IMR-90 (cell line): ENCODE measurements around the gene SNTG2. TPM values are rescaled to one million over a fixed set of nuclear protein-coding genes. Genes with fewer than 3 reads are reported as not detected.

Experiments used
- ATAC-seq: fragments of 200-7000 bp; cut with Tn5 transposase; 2 replicates; pipeline ENCODE4 v1.9.1; 2020; ENCODE audit warnings: low read depth, mild to moderate bottlenecking, moderate library complexity
- BruUV-seq: library from RNA; stranded (reverse); fragments of 400-500 nt; replicated peaks from 2 replicates; lab custom pipeline; 2021; lab: Mats Ljungman, UMichigan
- CTCF ChIA-PET: fragments of 300-600 bp; formaldehyde crosslinking; extraction: SDS; loops from one replicate; lab custom pipeline; 2021; ENCODE audit warnings: antibody characterized with exemption; lab: Yijun Ruan, JAX
- POLR2A ChIA-PET: fragments of 300-600 bp; sonication (Branson Sonifier 250); formaldehyde crosslinking; loops from one replicate; lab custom pipeline; 2022; ENCODE audit warnings: antibody characterized with exemption; ENCODE audit not compliant: unreplicated experiment; lab: Charles Lee
- DNase-seq: peaks from one replicate; pipeline ENCODE4 v3.0.0; 2013
- H2AFZ ChIP-seq: replicated peaks from 2 replicates; pipeline ENCODE3; 2013; ENCODE audit warnings: low read length, mild to moderate bottlenecking; ENCODE audit not compliant: poor library complexity
- H2AK5ac ChIP-seq: 2 replicates; pipeline ENCODE4 v1.6.1; 2013; ENCODE audit warnings: low read depth, low read length, inconsistent platforms
- H2AK9ac ChIP-seq: replicated peaks from 2 replicates; pipeline ENCODE3; 2013; ENCODE audit warnings: mild to moderate bottlenecking, low read depth, low read length, moderate library complexity; ENCODE audit not compliant: poor library complexity
- H2BK120ac ChIP-seq: 2 replicates; pipeline ENCODE4 v1.6.1; 2013; ENCODE audit warnings: low read depth, low read length, inconsistent platforms
- H2BK15ac ChIP-seq: 3 replicates; pipeline ENCODE4 v1.6.1; 2013; ENCODE audit warnings: low read depth, low read length, inconsistent platforms
- H2BK20ac ChIP-seq: 2 replicates; pipeline ENCODE4 v1.6.1; 2013; ENCODE audit warnings: low read depth, mild to moderate bottlenecking, inconsistent platforms, low read length, moderate library complexity
- H2BK5ac ChIP-seq: 2 replicates; pipeline ENCODE4 v1.6.1; 2013; ENCODE audit warnings: mild to moderate bottlenecking, low read depth, low read length, inconsistent platforms; ENCODE audit not compliant: poor library complexity, severe bottlenecking
- H3K14ac ChIP-seq: replicated peaks from 2 replicates; pipeline ENCODE4 v1.6.1; 2013; ENCODE audit warnings: low read depth, low read length, inconsistent platforms
- H3K18ac ChIP-seq: 2 replicates; pipeline ENCODE4 v1.6.1; 2013; ENCODE audit warnings: low read depth, low read length, control low read depth
- H3K23ac ChIP-seq: 2 replicates; pipeline ENCODE4 v1.6.1; 2013; ENCODE audit warnings: low read depth, low read length, inconsistent platforms
- H3K27ac ChIP-seq: 2 replicates; pipeline ENCODE4 v1.5.1; 2013; ENCODE audit warnings: mild to moderate bottlenecking, control low read depth, low read length; ENCODE audit not compliant: insufficient read depth
- H3K27me3 ChIP-seq: 2 replicates; pipeline ENCODE4 v1.6.1; 2013; ENCODE audit warnings: low read length; ENCODE audit not compliant: control insufficient read depth, insufficient read depth
- H3K36me3 ChIP-seq: 2 replicates; pipeline ENCODE4 v1.6.1; 2013; ENCODE audit warnings: low read length, mixed read lengths; ENCODE audit not compliant: control insufficient read depth, insufficient read depth
- H3K4ac ChIP-seq: 2 replicates; pipeline ENCODE4 v1.6.1; 2013; ENCODE audit warnings: low read depth, low read length, inconsistent platforms
- H3K4me1 ChIP-seq: 2 replicates; pipeline ENCODE4 v1.6.1; 2013; ENCODE audit warnings: low read length, mixed read lengths; ENCODE audit not compliant: control insufficient read depth, insufficient read depth
- H3K4me2 ChIP-seq: 2 replicates; pipeline ENCODE4 v1.6.1; 2013; ENCODE audit warnings: low read depth, mild to moderate bottlenecking, control low read depth, low read length, moderate library complexity
- H3K4me3 ChIP-seq: 2 replicates; pipeline ENCODE4 v1.5.1; 2013; ENCODE audit warnings: low read depth, mild to moderate bottlenecking, control low read depth, low read length, moderate library complexity; ENCODE audit not compliant: insufficient read depth
- H3K56ac ChIP-seq: 2 replicates; pipeline ENCODE4 v1.6.1; 2013; ENCODE audit warnings: low read length, inconsistent platforms; ENCODE audit not compliant: insufficient read depth; ENCODE audit errors: extremely low read depth
- H3K79me1 ChIP-seq, 2 experiments: 2 replicates each; pipeline ENCODE4 v1.6.1; 2013; ENCODE audit warnings: low read length in 2 of 2, inconsistent platforms in 1 of 2, low read depth in 1 of 2
- H3K9ac ChIP-seq: 2 replicates; pipeline ENCODE4 v1.6.1; 2013; ENCODE audit warnings: low read depth, low read length, control low read depth
- H3K9me1 ChIP-seq: 2 replicates; pipeline ENCODE4 v1.6.1; 2013; ENCODE audit warnings: low read length, inconsistent platforms; ENCODE audit not compliant: insufficient read depth
- H3K9me3 ChIP-seq: 2 replicates; pipeline ENCODE4 v1.6.1; 2013; ENCODE audit warnings: low read length; ENCODE audit not compliant: control insufficient read depth, insufficient read depth
- H4K20me1 ChIP-seq: 2 replicates; pipeline ENCODE4 v1.6.1; 2013; ENCODE audit warnings: low read length, inconsistent platforms; ENCODE audit not compliant: insufficient read depth
- H4K5ac ChIP-seq: 2 replicates; pipeline ENCODE4 v1.6.1; 2013; ENCODE audit warnings: mild to moderate bottlenecking, low read depth, low read length, control low read depth
- H4K8ac ChIP-seq, 2 experiments: 2 replicates each; pipeline ENCODE4 v1.6.1; 2013; ENCODE audit warnings: low read depth in 2 of 2, low read length in 2 of 2, control low read depth in 1 of 2, inconsistent platforms in 1 of 2
- H4K91ac ChIP-seq: 2 replicates; pipeline ENCODE4 v1.6.1; 2013; ENCODE audit warnings: low read depth, low read length, inconsistent platforms; ENCODE audit not compliant: insufficient read depth
- CEBPB ChIP-seq: IDR thresholded peaks from 2 replicates; pipeline ENCODE4 v1.6.1; 2012; ENCODE audit warnings: low read depth, low read length, improper control_type of control experiment
- CHD1 ChIP-seq: IDR thresholded peaks from 2 replicates; pipeline ENCODE4 v1.6.1; 2012; ENCODE audit warnings: low read depth, low read length, improper control_type of control experiment
- MAFK ChIP-seq: IDR thresholded peaks from 2 replicates; pipeline ENCODE4 v1.6.1; 2012; ENCODE audit warnings: low read depth, low read length, improper control_type of control experiment
- RAD21 ChIP-seq: IDR thresholded peaks from 2 replicates; pipeline ENCODE4 v1.6.1; 2012; ENCODE audit warnings: low read length, improper control_type of control experiment
- WGBS, 2 experiments: methylation state at CpG; one replicate each; pipeline versions ENCODE4 v1.1.5 to v1.1.7; 2013; ENCODE audit warnings: missing lambda C conversion rate in 2 of 2; ENCODE audit not compliant: insufficient read length in 1 of 2; ENCODE audit errors: extremely low coverage in 2 of 2; 5-methylcytosine and 5-hydroxymethylcytosine counted together
- dilution Hi-C: fragments of 300-500 bp; cut with HindIII; formaldehyde crosslinking; loops from one replicate; pipeline ENCODE4 v1.14.3; 2018; ENCODE audit warnings: low sequenced_read_pairs; ENCODE audit not compliant: unreplicated experiment
- in situ Hi-C: fragments of 300-500 bp; cut with MboI; formaldehyde crosslinking; loops from 3 replicates; pipeline ENCODE4 v1.14.3; 2019; ENCODE audit warnings: low sequenced_read_pairs, inconsistent platforms, mixed read lengths
- intact Hi-C: fragments of 100-400 bp; cut with micrococcal nuclease; formaldehyde crosslinking; loops from 2 replicates; pipeline ENCODE4 v1.10.0; 2022
- polyA plus RNA-seq, 3 experiments: library from polyadenylated mRNA; depleted of rRNA; stranded (reverse); fragments of >200 nt; gene quantifications; 2 replicates each; pipeline ENCODE4 v1.2.3, GENCODE V29; 2012; ENCODE audit warnings: low replicate concordance in 1 of 3
- total RNA-seq: library from RNA; depleted of rRNA; stranded (reverse); fragments of >200 nt; gene quantifications from 2 replicates; pipeline ENCODE4 v1.2.3, GENCODE V29; 2012
- TF ChIP-seq, protein P1 (sequence below): fragments of 150-350 bp; IDR thresholded peaks from 2 replicates; pipeline ENCODE4 v1.6.1; 2016; ENCODE audit warnings: low read depth, mild to moderate bottlenecking, low read length, moderate library complexity, borderline replicate concordance
- TF ChIP-seq, protein P2 (sequence below): conservative IDR thresholded peaks from 2 replicates; pipeline ENCODE4 v1.5.1; 2012; ENCODE audit warnings: mild to moderate bottlenecking, low read depth, low read length, improper control_type of control experiment

SNTG2 gene
- total and polyA plus RNA-seq, 2 of the 4 experiments (the other 2 are of a cell fraction) = under 0.01 to 0.17 TPM

DNA sequence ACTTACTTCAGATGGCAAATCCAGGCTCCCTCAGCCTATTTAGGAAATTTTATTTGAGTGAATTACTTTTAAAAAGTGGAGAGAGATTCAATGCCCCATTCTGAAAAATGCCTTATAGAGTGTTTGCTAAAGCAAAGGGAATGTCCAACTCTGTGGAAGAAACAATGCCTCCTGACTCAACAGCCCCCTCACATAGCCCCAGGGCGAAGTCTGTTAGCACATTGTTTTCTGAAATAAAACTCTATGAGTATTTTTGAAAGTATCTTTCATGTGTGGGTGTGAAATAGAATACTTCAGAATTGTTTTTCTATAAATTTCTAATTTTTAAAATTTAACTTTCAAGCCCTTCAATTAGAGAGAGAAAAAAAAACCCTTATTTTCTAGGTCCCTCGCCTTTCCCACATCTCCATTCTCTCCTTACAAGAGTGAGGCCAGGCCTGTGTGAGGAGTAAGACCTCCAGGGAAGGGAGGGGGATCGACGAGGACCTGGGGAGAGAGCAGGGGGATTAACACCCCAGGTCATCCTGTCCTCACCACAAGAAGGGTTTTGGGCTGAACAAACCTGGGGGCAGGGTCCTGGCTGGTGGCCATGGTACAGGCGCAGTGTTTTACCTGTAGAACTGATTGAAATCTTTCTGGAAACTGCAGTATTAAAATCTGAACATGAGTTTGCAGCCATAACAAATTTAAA is 141.4 kb downstream of the SNTG2 start:
- TF ChIP-seq CEBPB = no peak
- TF ChIP-seq CHD1 = no peak
- TF ChIP-seq MAFK = no peak
- TF ChIP-seq, protein P1, sequence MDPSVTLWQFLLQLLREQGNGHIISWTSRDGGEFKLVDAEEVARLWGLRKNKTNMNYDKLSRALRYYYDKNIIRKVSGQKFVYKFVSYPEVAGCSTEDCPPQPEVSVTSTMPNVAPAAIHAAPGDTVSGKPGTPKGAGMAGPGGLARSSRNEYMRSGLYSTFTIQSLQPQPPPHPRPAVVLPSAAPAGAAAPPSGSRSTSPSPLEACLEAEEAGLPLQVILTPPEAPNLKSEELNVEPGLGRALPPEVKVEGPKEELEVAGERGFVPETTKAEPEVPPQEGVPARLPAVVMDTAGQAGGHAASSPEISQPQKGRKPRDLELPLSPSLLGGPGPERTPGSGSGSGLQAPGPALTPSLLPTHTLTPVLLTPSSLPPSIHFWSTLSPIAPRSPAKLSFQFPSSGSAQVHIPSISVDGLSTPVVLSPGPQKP = no peak
- no peak for TF ChIP-seq RAD21
- TF ChIP-seq, protein P2, sequence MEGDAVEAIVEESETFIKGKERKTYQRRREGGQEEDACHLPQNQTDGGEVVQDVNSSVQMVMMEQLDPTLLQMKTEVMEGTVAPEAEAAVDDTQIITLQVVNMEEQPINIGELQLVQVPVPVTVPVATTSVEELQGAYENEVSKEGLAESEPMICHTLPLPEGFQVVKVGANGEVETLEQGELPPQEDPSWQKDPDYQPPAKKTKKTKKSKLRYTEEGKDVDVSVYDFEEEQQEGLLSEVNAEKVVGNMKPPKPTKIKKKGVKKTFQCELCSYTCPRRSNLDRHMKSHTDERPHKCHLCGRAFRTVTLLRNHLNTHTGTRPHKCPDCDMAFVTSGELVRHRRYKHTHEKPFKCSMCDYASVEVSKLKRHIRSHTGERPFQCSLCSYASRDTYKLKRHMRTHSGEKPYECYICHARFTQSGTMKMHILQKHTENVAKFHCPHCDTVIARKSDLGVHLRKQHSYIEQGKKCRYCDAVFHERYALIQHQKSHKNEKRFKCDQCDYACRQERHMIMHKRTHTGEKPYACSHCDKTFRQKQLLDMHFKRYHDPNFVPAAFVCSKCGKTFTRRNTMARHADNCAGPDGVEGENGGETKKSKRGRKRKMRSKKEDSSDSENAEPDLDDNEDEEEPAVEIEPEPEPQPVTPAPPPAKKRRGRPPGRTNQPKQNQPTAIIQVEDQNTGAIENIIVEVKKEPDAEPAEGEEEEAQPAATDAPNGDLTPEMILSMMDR = no peak
- Histone ChIP-seq H3K27ac (no peak overlapping the region), H4K8ac (no peak overlapping the region), H3K27me3 (no peaks in the 10 kb centered on the region), H3K79me1 (no peaks in the 10 kb centered on the region), H3K56ac (no peak overlapping the region), H2AFZ (no peak overlapping the region), H4K5ac (no peak overlapping the region), H3K18ac (no peak overlapping the region), H2BK20ac (no peak overlapping the region), H2BK120ac (no peak overlapping the region), H3K23ac (no peak overlapping the region), H4K91ac (no peak overlapping the region), H3K9ac (no peak overlapping the region), H4K20me1 (no peaks in the 10 kb centered on the region), H3K36me3 (no peaks in the 10 kb centered on the region), H3K4me2 (no peak overlapping the region), H2BK5ac (no peak overlapping the region), H3K9me1 (no peaks in the 10 kb centered on the region), H3K4me3 (no peak overlapping the region), H3K4ac (no peak overlapping the region), H2AK9ac (no peak overlapping the region), H2AK5ac (no peak overlapping the region), H2BK15ac (no peak overlapping the region), H3K4me1 (no peaks in the 10 kb centered on the region), H3K9me3 (no peaks in the 10 kb centered on the region), H3K14ac (no peak overlapping the region)
- POLR2A ChIA-PET = no interaction called here
- BruUV-seq = no TSS peak
- in situ Hi-C loops (no loop called here), intact Hi-C loops (no loop called here), dilution Hi-C loops (no loop called here)
- WGBS, 2 experiments = no CpG with 5 or more reads among the region's 5 CpGs
- ATAC-seq (no peak), DNase-seq (peak; percentile 25)
- CTCF ChIA-PET = no interaction called here
